Measurements from ENCODE around the gene SLC25A18. TPM values are rescaled to one million over a fixed set of nuclear protein-coding genes. Genes with fewer than 3 reads are reported as not detected.

Gene SLC25A18
- total and polyA plus RNA-seq, 2 of the 8 experiments (the other 6 are each of a cell fraction or from before 2014, with no cell fraction given): 2.8 to 2.9 TPM

GRCh38 chr22:17606496-17606895 lies 43.2 kb downstream of the SLC25A18 start (continued):
- TF ChIP-seq CBX5 (IDR thresholded peaks at IDR 0.05; ENCODE audit: low read depth, low read length) (no peak), RAD21 (IDR thresholded peaks at IDR 0.05 in 1 of 2, conservative IDR thresholded peaks at IDR 0.05 in 1 of 2; ENCODE audit: low read depth in 2 of 2, low read length in 2 of 2) (no peak), MAFK (IDR thresholded peaks at IDR 0.05; ENCODE audit: low read depth, low read length) (no peak), TAF1 (IDR thresholded peaks at IDR 0.05; ENCODE audit: low read depth, low read length) (no peak), KDM1A (IDR thresholded peaks at IDR 0.05; ENCODE audit: borderline replicate concordance, low read length) (no peak)
- TF ChIP-seq, protein P1, sequence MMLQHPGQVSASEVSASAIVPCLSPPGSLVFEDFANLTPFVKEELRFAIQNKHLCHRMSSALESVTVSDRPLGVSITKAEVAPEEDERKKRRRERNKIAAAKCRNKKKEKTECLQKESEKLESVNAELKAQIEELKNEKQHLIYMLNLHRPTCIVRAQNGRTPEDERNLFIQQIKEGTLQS (IDR thresholded peaks at IDR 0.05; ENCODE audit: insufficient read depth, low read depth, low read length): no peak
